SK-N-SH treated with all-trans-retinoic acid at 6 μM for 48 hours (cell line): ENCODE data around the gene MYL2.

ENCODE experiments used
- ATAC-seq: fragments of 200-7000 bp; cut with Tn5 transposase; 3 replicates; pipeline ENCODE4 v1.9.1; 2020; ENCODE audit warnings: mild to moderate bottlenecking, moderate library complexity
- ARNTL ChIP-seq: fragments of 450-650 bp; formaldehyde crosslinking; IDR thresholded peaks from 2 replicates; pipeline ENCODE4 v1.5.0; 2020; ENCODE audit warnings: low read depth, mild to moderate bottlenecking, moderate library complexity, borderline replicate concordance
- BACH2 ChIP-seq: fragments of 250-450 bp; sonication (Bioruptor Pico); IDR thresholded peaks from 2 replicates; pipeline ENCODE4 v1.9.0; 2021; ENCODE audit warnings: mild to moderate bottlenecking, borderline replicate concordance
- CREB5 ChIP-seq: fragments of 250-450 bp; sonication (Bioruptor Pico); IDR thresholded peaks from 2 replicates; pipeline ENCODE4 v1.5.1; 2020; ENCODE audit warnings: low read depth, mild to moderate bottlenecking, moderate library complexity
- CSDC2 ChIP-seq: fragments of 250-450 bp; sonication (Bioruptor Pico); IDR thresholded peaks from 2 replicates; pipeline ENCODE4 v1.5.0; 2020; ENCODE audit warnings: mild to moderate bottlenecking, moderate library complexity
- CSRNP3 ChIP-seq: fragments of 250-450 bp; sonication (Bioruptor Pico); IDR thresholded peaks from 2 replicates; pipeline ENCODE4 v1.5.1; 2021; ENCODE audit warnings: mild to moderate bottlenecking, moderate library complexity
- ESRRG ChIP-seq: fragments of 250-450 bp; sonication (Bioruptor Pico); IDR thresholded peaks from 2 replicates; pipeline ENCODE4 v1.6.1; 2021; ENCODE audit warnings: mild to moderate bottlenecking
- GLIS3 ChIP-seq: fragments of 250-450 bp; sonication (Bioruptor Pico); IDR thresholded peaks from 2 replicates; pipeline ENCODE4 v1.5.0; 2020; ENCODE audit warnings: mild to moderate bottlenecking, moderate library complexity
- ISL1 ChIP-seq: fragments of 250-450 bp; sonication (Bioruptor Pico); IDR thresholded peaks from 2 replicates; pipeline ENCODE4 v2.1.2; 2022; ENCODE audit warnings: mild to moderate bottlenecking, moderate library complexity
- OSR1 ChIP-seq: fragments of 250-450 bp; sonication (Bioruptor Pico); IDR thresholded peaks from 2 replicates; pipeline ENCODE4 v1.8.0; 2022; ENCODE audit warnings: moderate library complexity, mild to moderate bottlenecking, inconsistent platforms
- PATZ1 ChIP-seq: fragments of 250-450 bp; sonication (Bioruptor Pico); IDR thresholded peaks from 2 replicates; pipeline ENCODE4 v1.8.0; 2020; ENCODE audit warnings: mild to moderate bottlenecking, moderate library complexity, borderline replicate concordance
- POU6F1 ChIP-seq: fragments of 250-450 bp; sonication (Bioruptor Pico); IDR thresholded peaks from 2 replicates; pipeline ENCODE4 v1.8.0; 2021; ENCODE audit warnings: low read depth, mild to moderate bottlenecking, moderate library complexity, borderline replicate concordance
- PPARA ChIP-seq: fragments of 250-450 bp; sonication (Bioruptor Pico); IDR thresholded peaks from 2 replicates; pipeline ENCODE4 v1.5.0; 2020; ENCODE audit warnings: mild to moderate bottlenecking, borderline replicate concordance
- RARB ChIP-seq: fragments of 250-450 bp; sonication (Bioruptor Pico); IDR thresholded peaks from 2 replicates; pipeline ENCODE4 v1.8.0; 2021; ENCODE audit warnings: mild to moderate bottlenecking, moderate library complexity
- SNAI2 ChIP-seq: fragments of 250-450 bp; sonication (Bioruptor Pico); IDR thresholded peaks from 2 replicates; pipeline ENCODE4 v1.5.0; 2020; ENCODE audit warnings: mild to moderate bottlenecking, moderate library complexity
- TCF4 ChIP-seq: fragments of 250-450 bp; sonication (Bioruptor Pico); IDR thresholded peaks from 2 replicates; pipeline ENCODE4 v1.8.0; 2021; ENCODE audit warnings: mild to moderate bottlenecking, moderate library complexity, borderline replicate concordance
- TOX ChIP-seq: fragments of 250-450 bp; sonication (Bioruptor Pico); IDR thresholded peaks from 2 replicates; pipeline ENCODE4 v1.8.0; 2021; ENCODE audit warnings: mild to moderate bottlenecking, moderate library complexity, borderline replicate concordance
- TSHZ2 ChIP-seq: fragments of 250-450 bp; sonication (Bioruptor Pico); IDR thresholded peaks from 2 replicates; pipeline ENCODE4 v1.5.0; 2020; ENCODE audit warnings: mild to moderate bottlenecking, moderate library complexity
- ZC3H10 ChIP-seq: fragments of 250-450 bp; sonication (Bioruptor Pico); IDR thresholded peaks from 2 replicates; pipeline ENCODE4 v1.5.1; 2021; ENCODE audit warnings: mild to moderate bottlenecking, moderate library complexity
- ZFP3 ChIP-seq: fragments of 250-450 bp; sonication (Bioruptor Pico); IDR thresholded peaks from 2 replicates; pipeline ENCODE4 v1.5.0; 2020; ENCODE audit warnings: mild to moderate bottlenecking, moderate library complexity
- ZFP30 ChIP-seq: fragments of 450-650 bp; formaldehyde crosslinking; IDR thresholded peaks from 2 replicates; pipeline ENCODE4 v1.5.0; 2022; ENCODE audit warnings: mild to moderate bottlenecking, moderate library complexity
- ZNF565 ChIP-seq: fragments of 450-650 bp; formaldehyde crosslinking; conservative IDR thresholded peaks from 2 replicates; pipeline ENCODE4 v1.5.0; 2020; ENCODE audit warnings: low read depth, mild to moderate bottlenecking, moderate library complexity
- ZNF70 ChIP-seq: fragments of 450-650 bp; formaldehyde crosslinking; IDR thresholded peaks from 2 replicates; pipeline ENCODE4 v1.5.0; 2020; ENCODE audit warnings: mild to moderate bottlenecking, moderate library complexity
- ZNF8 ChIP-seq: fragments of 450-650 bp; formaldehyde crosslinking; IDR thresholded peaks from 2 replicates; pipeline ENCODE4 v1.5.0; 2020; ENCODE audit warnings: mild to moderate bottlenecking, moderate library complexity

MYL2 gene

GRCh38 chr12:110869803-110870202 lies 50.6 kb downstream of the MYL2 start:
- ATAC-seq: no peak
- TF ChIP-seq GLIS3 (CRISPR knock-in tag): no peak
- no peak for TF ChIP-seq ZNF70 (CRISPR knock-in tag)
- TF ChIP-seq PATZ1 (CRISPR knock-in tag): no peak
- no peak for TF ChIP-seq PPARA (CRISPR knock-in tag)
- TF ChIP-seq POU6F1 (CRISPR knock-in tag): no peak
- TF ChIP-seq CSDC2: no peak
- no peak for TF ChIP-seq SNAI2 (CRISPR knock-in tag)
- no peak for TF ChIP-seq ESRRG (CRISPR knock-in tag)
- no peak for TF ChIP-seq TOX (CRISPR knock-in tag)
- no peak for TF ChIP-seq ZFP30 (CRISPR knock-in tag)
- TF ChIP-seq BACH2 (CRISPR knock-in tag): no peak
- no peak for TF ChIP-seq TCF4 (CRISPR knock-in tag)
- no peak for TF ChIP-seq ZNF565
- no peak for TF ChIP-seq ZC3H10 (CRISPR knock-in tag)
- TF ChIP-seq ISL1 (CRISPR knock-in tag): no peak
- TF ChIP-seq OSR1 (CRISPR knock-in tag): no peak
- no peak for TF ChIP-seq ARNTL (CRISPR knock-in tag)
- TF ChIP-seq RARB (CRISPR knock-in tag): no peak
- TF ChIP-seq ZFP3 (CRISPR knock-in tag): no peak

GRCh38 chr12:110869026-110869425 lies 51.4 kb downstream of the MYL2 start:
- TF ChIP-seq POU6F1 (CRISPR knock-in tag) (no peak), ZNF8 (CRISPR knock-in tag) (no peak), CSDC2 (no peak)
- ATAC-seq: no peak

GRCh38 chr12:110865521-110865920 lies 54.9 kb downstream of the MYL2 start:
- ATAC-seq: no peak

More at GRCh38 chr12:110865521-110865920, 54.9 kb downstream of the MYL2 start:
- TF ChIP-seq ZC3H10 (CRISPR knock-in tag): no peak
- no peak for TF ChIP-seq TOX (CRISPR knock-in tag)
- no peak for TF ChIP-seq BACH2 (CRISPR knock-in tag)
- TF ChIP-seq ISL1 (CRISPR knock-in tag): no peak
- no peak for TF ChIP-seq POU6F1 (CRISPR knock-in tag)
- TF ChIP-seq RARB (CRISPR knock-in tag): no peak
- no peak for TF ChIP-seq ZNF8 (CRISPR knock-in tag)
- TF ChIP-seq ZFP30 (CRISPR knock-in tag): no peak
- TF ChIP-seq CSDC2: no peak
- no peak for TF ChIP-seq TCF4 (CRISPR knock-in tag)
- TF ChIP-seq CSRNP3: no peak
- TF ChIP-seq CREB5: no peak
- TF ChIP-seq ZFP3 (CRISPR knock-in tag): no peak
- TF ChIP-seq ESRRG (CRISPR knock-in tag): no peak
- no peak for TF ChIP-seq ARNTL (CRISPR knock-in tag)
- TF ChIP-seq OSR1 (CRISPR knock-in tag): no peak
- no peak for TF ChIP-seq TSHZ2
- TF ChIP-seq SNAI2 (CRISPR knock-in tag): no peak
